ENCODE measurements around the gene MRPL18.
A peak's percentile ranks its signal among the peaks of the same experiment; 100 is the strongest.
"Not testable (repeated sequence)": the region's sequence is repeated elsewhere in the genome, so short reads cannot be mapped to it uniquely, and the experiment has no call there.

MRPL18 gene

GRCh38 chr6:159790149-159790955 is at the start of gene MRPL18:
MRPL18 (plus strand) TSS chr6:159790467; CDS start chr6:159790588, 121 bp downstream.
- peak; percentile 69 to 71 (median 70) for DNase-seq (ENCODE audit: low read depth in 3 of 3, low spot score in 1 of 3)

GRCh38 chr6:159742165-159742564 is 48.1 kb upstream of the MRPL18 start:
- DNase-seq (ENCODE audit: low read depth in 3 of 3, low spot score in 1 of 3), result no peak

GRCh38 chr6:159745081-159745480 is 45.2 kb upstream of the MRPL18 start:
- DNase-seq (ENCODE audit: low read depth in 3 of 3, low spot score in 1 of 3), result no peak

GRCh38 chr6:159746759-159747158 is 43.5 kb upstream of the MRPL18 start:
- no peak for DNase-seq (ENCODE audit: low read depth in 3 of 3, low spot score in 1 of 3)

- not testable (repeated sequence) for DNase-seq (ENCODE audit: low read depth in 3 of 3, low spot score in 1 of 3)
Measured at GRCh38 chr6:159748127-159748526, 42.1 kb upstream of the MRPL18 start.

- no peak for DNase-seq (ENCODE audit: low read depth in 3 of 3, low spot score in 1 of 3)
Measured at GRCh38 chr6:159751448-159751847, 38.8 kb upstream of the MRPL18 start.

DNA sequence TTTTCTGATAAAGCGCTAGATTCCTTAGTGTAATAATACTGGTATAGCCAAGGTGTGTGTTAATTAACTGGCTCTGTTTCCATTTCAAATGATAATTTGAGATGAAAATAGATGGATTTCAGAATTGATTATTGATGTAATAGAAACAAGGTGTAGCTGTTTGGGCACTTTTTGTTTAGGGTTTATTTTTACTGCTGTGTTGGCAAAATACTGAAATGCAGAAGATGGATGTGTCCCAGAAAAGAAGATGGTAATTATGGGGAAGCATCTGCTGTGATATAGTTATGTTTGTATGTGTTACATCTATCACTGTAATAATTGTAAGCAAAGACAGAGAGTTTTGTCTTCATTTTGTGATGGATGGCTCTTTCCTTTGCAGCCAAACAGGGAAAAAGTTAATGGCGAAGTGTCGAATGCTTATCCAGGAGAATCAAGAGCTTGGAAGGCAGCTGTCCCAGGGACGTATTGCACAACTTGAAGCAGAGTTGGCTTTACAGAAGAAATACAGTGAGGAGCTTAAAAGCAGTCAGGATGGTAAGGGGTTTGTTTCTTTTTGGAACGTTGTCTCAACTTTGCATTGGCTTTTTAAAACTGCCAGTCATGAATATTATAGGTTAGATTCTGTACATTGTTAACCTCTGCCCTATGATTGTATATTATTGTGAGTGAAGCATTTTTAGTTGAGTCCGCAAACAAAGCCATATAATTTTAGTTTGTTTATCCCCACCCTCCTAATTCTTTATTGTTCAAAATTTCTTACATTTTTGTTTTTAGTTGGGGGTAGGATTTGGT is 37.0 kb upstream of the MRPL18 start:
- DNase-seq (ENCODE audit: low read depth in 3 of 3, low spot score in 1 of 3), result no peak

- DNase-seq (ENCODE audit: low read depth in 3 of 3, low spot score in 1 of 3), result no peak
Measured at GRCh38 chr6:159754401-159754800, 35.9 kb upstream of the MRPL18 start.

DNA sequence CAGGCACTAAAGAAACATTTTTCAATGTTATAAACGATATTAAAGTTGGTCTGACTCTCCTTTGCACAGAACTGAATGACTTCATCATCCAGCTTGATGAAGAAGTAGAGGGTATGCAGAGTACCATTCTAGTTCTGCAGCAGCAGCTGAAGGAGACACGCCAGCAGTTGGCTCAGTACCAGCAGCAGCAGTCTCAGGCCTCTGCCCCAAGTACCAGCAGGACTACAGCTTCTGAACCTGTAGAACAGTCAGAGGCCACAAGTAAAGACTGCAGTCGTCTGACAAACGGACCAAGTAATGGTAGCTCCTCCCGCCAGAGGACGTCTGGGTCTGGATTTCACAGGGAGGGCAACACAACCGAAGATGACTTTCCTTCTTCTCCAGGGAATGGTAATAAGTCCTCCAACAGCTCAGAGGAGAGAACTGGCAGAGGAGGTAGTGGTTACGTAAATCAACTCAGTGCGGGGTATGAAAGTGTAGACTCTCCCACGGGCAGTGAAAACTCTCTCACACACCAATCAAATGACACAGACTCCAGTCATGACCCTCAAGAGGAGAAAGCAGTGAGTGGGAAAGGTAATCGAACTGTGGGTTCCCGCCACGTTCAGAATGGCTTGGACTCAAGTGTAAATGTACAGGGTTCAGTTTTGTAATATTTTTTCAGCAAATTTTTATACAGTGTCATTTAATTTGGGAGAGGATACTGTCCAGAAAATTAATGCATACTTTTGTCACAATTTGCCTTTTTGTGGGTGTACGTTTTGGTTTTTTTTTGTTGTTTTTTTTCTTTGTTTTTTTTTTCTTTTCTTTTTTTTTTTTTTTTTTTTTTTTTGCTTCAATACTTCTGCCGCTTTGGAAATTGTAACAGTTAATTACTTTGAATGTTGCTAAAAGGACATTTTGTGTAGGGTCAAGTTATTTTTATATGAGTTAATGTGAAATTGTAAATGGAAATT is 35.0 kb upstream of the MRPL18 start:
- DNase-seq (ENCODE audit: low read depth in 3 of 3, low spot score in 1 of 3), result no peak

DNA sequence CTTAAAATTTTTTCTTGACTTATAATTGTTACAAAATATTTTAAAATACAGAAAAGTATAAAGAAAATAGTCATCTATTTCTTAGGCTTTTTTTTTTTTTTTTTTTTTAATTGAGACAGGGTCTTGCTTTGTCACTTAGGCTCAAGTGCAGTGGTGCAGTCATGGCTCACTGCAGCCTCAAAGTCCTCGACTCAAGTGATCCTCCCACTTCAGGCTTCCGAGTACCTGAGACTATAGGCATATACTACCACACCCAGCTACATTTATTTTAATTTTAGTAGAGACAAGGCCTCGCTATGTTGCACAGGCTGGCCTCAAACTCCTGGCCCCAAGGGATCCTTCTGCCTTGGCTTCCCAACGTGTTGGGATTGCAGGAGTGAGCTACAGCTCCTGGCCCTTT is 33.8 kb upstream of the MRPL18 start:
- no peak for DNase-seq (ENCODE audit: low read depth in 3 of 3, low spot score in 1 of 3)

DNA sequence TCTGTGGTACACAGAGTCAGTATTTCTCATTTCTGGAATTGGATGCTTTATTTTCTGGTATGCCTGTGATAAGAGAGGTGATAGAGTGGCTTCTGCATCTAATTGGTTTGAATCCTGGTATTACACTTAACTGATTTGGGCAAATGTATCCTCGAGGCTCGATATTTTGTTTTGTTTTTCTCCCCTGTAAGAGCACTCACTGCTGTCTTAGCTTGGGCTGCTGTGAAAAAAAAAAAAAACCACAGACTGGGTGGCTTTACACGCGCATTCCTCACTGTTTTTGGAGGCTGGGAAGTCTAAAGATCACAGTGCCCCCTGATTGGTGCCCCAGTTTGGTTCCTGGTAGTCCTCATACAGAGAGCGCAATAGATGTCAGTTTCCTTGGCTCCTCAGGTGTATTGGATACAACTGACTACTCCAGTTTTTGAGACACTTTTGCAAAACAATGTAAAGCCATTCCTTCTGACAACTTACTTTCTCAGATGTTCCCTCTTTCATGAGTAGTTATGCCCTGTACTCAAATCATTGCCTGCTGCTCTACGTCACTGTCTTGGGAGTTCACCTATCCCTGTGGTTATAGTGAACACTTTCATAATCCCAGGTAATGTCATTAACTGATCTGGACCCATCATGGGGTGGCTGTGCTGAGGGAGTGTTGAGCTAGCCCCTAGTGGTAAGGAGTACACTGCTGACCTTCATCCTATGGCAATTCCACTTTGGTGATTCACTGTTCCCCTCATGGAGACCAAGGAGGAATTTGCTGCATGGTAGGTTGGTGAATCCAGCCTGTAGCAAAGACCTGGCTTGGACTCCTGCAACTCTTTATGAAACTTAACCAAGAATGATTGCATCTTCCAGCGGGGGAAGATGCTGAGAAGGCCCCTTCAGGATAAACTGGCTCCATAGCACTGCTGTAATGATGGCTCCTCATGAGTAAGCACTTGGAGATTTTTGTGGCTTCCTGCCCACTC is 32.0 kb upstream of the MRPL18 start:
- DNase-seq (ENCODE audit: low read depth in 3 of 3, low spot score in 1 of 3), result no peak

DNA sequence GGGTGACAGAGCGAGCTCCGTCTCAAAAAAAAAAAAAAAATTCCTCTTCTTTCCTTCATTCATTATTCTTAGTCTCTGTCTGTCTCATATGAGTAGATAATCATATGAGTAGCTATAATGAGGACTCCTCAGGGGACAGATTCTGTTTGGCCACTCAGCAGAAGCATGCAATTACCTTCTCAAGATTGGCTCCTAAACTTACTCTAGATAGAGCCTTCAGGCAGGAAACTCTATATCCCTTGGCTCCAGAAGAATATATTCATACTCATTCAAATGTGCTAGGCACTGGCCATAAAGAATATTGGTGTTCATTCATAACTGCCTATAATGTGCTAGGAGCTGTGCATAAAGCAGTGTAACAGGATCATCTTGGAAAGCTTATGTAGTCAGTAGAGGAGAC is 30.6 kb upstream of the MRPL18 start:
- DNase-seq (ENCODE audit: low read depth in 3 of 3, low spot score in 1 of 3), result no peak

GRCh38 chr6:159760602-159761057 is 29.6 kb upstream of the MRPL18 start:
- DNase-seq (ENCODE audit: low read depth in 3 of 3, low spot score in 1 of 3), result no peak

- DNase-seq (ENCODE audit: low read depth in 3 of 3, low spot score in 1 of 3), result no peak
Measured at GRCh38 chr6:159761129-159761872, 29.0 kb upstream of the MRPL18 start.

DNA sequence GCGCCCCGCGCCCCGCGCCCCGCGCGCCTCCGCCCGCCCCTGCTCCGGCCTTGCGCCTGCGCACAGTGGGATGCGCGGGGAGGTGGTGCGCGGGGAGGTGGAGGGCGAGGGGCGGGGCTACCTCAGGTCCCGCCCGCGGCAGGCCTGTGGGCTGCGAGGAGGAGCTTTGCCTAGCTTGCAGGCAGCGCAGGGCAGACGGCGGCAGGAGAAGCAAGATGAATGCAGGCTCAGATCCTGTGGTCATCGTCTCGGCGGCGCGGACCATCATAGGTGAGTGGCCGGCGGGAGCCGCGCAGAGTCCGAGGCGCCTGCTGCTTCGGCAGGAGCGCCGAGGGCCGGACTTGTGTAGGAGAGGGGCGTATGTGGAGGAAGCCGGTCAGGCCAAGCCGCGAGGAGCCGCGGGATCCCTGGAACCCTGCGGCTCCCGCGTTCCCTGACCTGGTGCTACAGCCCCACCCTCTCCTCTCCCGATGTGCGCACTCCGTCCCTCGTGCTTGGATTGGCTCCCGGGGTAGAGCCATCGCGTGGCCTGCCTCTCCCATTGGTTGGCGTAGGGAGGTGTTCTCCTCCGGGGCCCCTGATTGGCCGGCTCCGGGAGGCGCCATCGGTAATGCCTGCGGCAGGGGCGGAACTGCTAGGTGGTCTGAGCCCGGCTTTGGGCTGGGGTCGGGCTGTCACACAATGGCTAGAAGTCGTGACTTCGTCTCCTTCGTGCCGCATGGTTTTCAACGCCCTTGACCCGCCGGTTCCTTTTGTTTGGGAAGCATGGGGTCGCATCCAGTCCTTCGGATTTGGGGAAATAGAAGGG is 28.2 kb upstream of the MRPL18 start, which contains the start of gene ACAT2:
Gene ACAT2, plus strand, starts transcription at position 173 of the 808 bp plus-strand sequence. Its CDS starts 43 bp downstream, at position 216.
- peak; percentile 80 to 84 (median 82) for DNase-seq (ENCODE audit: low read depth in 3 of 3, low spot score in 1 of 3)

GRCh38 chr6:159762681-159763293 is 27.5 kb upstream of the MRPL18 start:
- DNase-seq (ENCODE audit: low read depth in 3 of 3, low spot score in 1 of 3), result no peak

DNA sequence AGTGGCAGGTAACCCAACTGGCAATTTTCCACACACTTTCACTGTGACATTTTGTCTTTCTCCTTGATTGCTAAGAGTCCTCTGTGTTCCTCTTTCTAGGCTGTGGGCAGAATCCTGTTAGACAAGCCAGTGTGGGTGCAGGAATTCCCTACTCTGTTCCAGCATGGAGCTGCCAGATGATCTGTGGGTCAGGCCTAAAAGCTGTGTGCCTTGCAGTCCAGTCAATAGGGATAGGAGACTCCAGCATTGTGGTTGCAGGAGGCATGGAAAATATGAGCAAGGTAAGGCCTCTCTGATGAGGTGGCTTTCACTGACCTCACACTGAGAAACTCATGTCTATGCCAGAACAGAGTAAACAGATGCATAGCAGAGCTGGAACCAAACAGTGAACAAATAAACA is 23.4 kb upstream of the MRPL18 start:
- no peak for DNase-seq (ENCODE audit: low read depth in 3 of 3, low spot score in 1 of 3)

- DNase-seq (ENCODE audit: low read depth in 3 of 3, low spot score in 1 of 3), result no peak
Measured at GRCh38 chr6:159769470-159769869, 20.8 kb upstream of the MRPL18 start.
